IMR-90 (cell line): ENCODE measurements around the gene MT1X. TPM values are rescaled to one million over a fixed set of nuclear protein-coding genes. Genes with fewer than 3 reads are reported as not detected.
A peak's percentile ranks its signal among the peaks of the same experiment; 100 is the strongest.

Experiments used
- ATAC-seq: fragments of 200-7000 bp; cut with Tn5 transposase; 2 replicates; pipeline ENCODE4 v1.9.1; 2020; ENCODE audit warnings: low read depth, mild to moderate bottlenecking, moderate library complexity
- BruUV-seq: library from RNA; stranded (reverse); fragments of 400-500 nt; replicated peaks from 2 replicates; lab custom pipeline; 2021; lab: Mats Ljungman, UMichigan
- CTCF ChIA-PET: fragments of 300-600 bp; formaldehyde crosslinking; extraction: SDS; loops from one replicate; lab custom pipeline; 2021; ENCODE audit warnings: antibody characterized with exemption; lab: Yijun Ruan, JAX
- POLR2A ChIA-PET: fragments of 300-600 bp; sonication (Branson Sonifier 250); formaldehyde crosslinking; loops from one replicate; lab custom pipeline; 2022; ENCODE audit warnings: antibody characterized with exemption; ENCODE audit not compliant: unreplicated experiment; lab: Charles Lee
- DNase-seq: peaks from one replicate; pipeline ENCODE4 v3.0.0; 2013
- H2AFZ ChIP-seq: replicated peaks from 2 replicates; pipeline ENCODE3; 2013; ENCODE audit warnings: low read length, mild to moderate bottlenecking; ENCODE audit not compliant: poor library complexity
- H2AK5ac ChIP-seq: 2 replicates; pipeline ENCODE4 v1.6.1; 2013; ENCODE audit warnings: low read depth, low read length, inconsistent platforms
- H2AK9ac ChIP-seq: replicated peaks from 2 replicates; pipeline ENCODE3; 2013; ENCODE audit warnings: mild to moderate bottlenecking, low read depth, low read length, moderate library complexity; ENCODE audit not compliant: poor library complexity
- H2BK120ac ChIP-seq: 2 replicates; pipeline ENCODE4 v1.6.1; 2013; ENCODE audit warnings: low read depth, low read length, inconsistent platforms
- H2BK15ac ChIP-seq: 3 replicates; pipeline ENCODE4 v1.6.1; 2013; ENCODE audit warnings: low read depth, low read length, inconsistent platforms
- H2BK20ac ChIP-seq: 2 replicates; pipeline ENCODE4 v1.6.1; 2013; ENCODE audit warnings: low read depth, mild to moderate bottlenecking, inconsistent platforms, low read length, moderate library complexity
- H2BK5ac ChIP-seq: 2 replicates; pipeline ENCODE4 v1.6.1; 2013; ENCODE audit warnings: mild to moderate bottlenecking, low read depth, low read length, inconsistent platforms; ENCODE audit not compliant: poor library complexity, severe bottlenecking
- H3K14ac ChIP-seq: replicated peaks from 2 replicates; pipeline ENCODE4 v1.6.1; 2013; ENCODE audit warnings: low read depth, low read length, inconsistent platforms
- H3K18ac ChIP-seq: 2 replicates; pipeline ENCODE4 v1.6.1; 2013; ENCODE audit warnings: low read depth, low read length, control low read depth
- H3K23ac ChIP-seq: 2 replicates; pipeline ENCODE4 v1.6.1; 2013; ENCODE audit warnings: low read depth, low read length, inconsistent platforms
- H3K27ac ChIP-seq: 2 replicates; pipeline ENCODE4 v1.5.1; 2013; ENCODE audit warnings: mild to moderate bottlenecking, control low read depth, low read length; ENCODE audit not compliant: insufficient read depth
- H3K27me3 ChIP-seq: 2 replicates; pipeline ENCODE4 v1.6.1; 2013; ENCODE audit warnings: low read length; ENCODE audit not compliant: control insufficient read depth, insufficient read depth
- H3K36me3 ChIP-seq: 2 replicates; pipeline ENCODE4 v1.6.1; 2013; ENCODE audit warnings: low read length, mixed read lengths; ENCODE audit not compliant: control insufficient read depth, insufficient read depth
- H3K4ac ChIP-seq: 2 replicates; pipeline ENCODE4 v1.6.1; 2013; ENCODE audit warnings: low read depth, low read length, inconsistent platforms
- H3K4me1 ChIP-seq: 2 replicates; pipeline ENCODE4 v1.6.1; 2013; ENCODE audit warnings: low read length, mixed read lengths; ENCODE audit not compliant: control insufficient read depth, insufficient read depth
- H3K4me2 ChIP-seq: 2 replicates; pipeline ENCODE4 v1.6.1; 2013; ENCODE audit warnings: low read depth, mild to moderate bottlenecking, control low read depth, low read length, moderate library complexity
- H3K4me3 ChIP-seq: 2 replicates; pipeline ENCODE4 v1.5.1; 2013; ENCODE audit warnings: low read depth, mild to moderate bottlenecking, control low read depth, low read length, moderate library complexity; ENCODE audit not compliant: insufficient read depth
- H3K56ac ChIP-seq: 2 replicates; pipeline ENCODE4 v1.6.1; 2013; ENCODE audit warnings: low read length, inconsistent platforms; ENCODE audit not compliant: insufficient read depth; ENCODE audit errors: extremely low read depth
- H3K79me1 ChIP-seq, 2 experiments: 2 replicates each; pipeline ENCODE4 v1.6.1; 2013; ENCODE audit warnings: low read length in 2 of 2, inconsistent platforms in 1 of 2, low read depth in 1 of 2
- H3K9ac ChIP-seq: 2 replicates; pipeline ENCODE4 v1.6.1; 2013; ENCODE audit warnings: low read depth, low read length, control low read depth
- H3K9me1 ChIP-seq: 2 replicates; pipeline ENCODE4 v1.6.1; 2013; ENCODE audit warnings: low read length, inconsistent platforms; ENCODE audit not compliant: insufficient read depth
- H3K9me3 ChIP-seq: 2 replicates; pipeline ENCODE4 v1.6.1; 2013; ENCODE audit warnings: low read length; ENCODE audit not compliant: control insufficient read depth, insufficient read depth
- H4K20me1 ChIP-seq: 2 replicates; pipeline ENCODE4 v1.6.1; 2013; ENCODE audit warnings: low read length, inconsistent platforms; ENCODE audit not compliant: insufficient read depth
- H4K5ac ChIP-seq: 2 replicates; pipeline ENCODE4 v1.6.1; 2013; ENCODE audit warnings: mild to moderate bottlenecking, low read depth, low read length, control low read depth
- H4K8ac ChIP-seq, 2 experiments: 2 replicates each; pipeline ENCODE4 v1.6.1; 2013; ENCODE audit warnings: low read depth in 2 of 2, low read length in 2 of 2, control low read depth in 1 of 2, inconsistent platforms in 1 of 2
- H4K91ac ChIP-seq: 2 replicates; pipeline ENCODE4 v1.6.1; 2013; ENCODE audit warnings: low read depth, low read length, inconsistent platforms; ENCODE audit not compliant: insufficient read depth
- BHLHE40 ChIP-seq: fragments of 150-350 bp; IDR thresholded peaks from 2 replicates; pipeline ENCODE4 v1.6.1; 2016; ENCODE audit warnings: mild to moderate bottlenecking, low read depth, low read length
- CEBPB ChIP-seq: IDR thresholded peaks from 2 replicates; pipeline ENCODE4 v1.6.1; 2012; ENCODE audit warnings: low read depth, low read length, improper control_type of control experiment
- CHD1 ChIP-seq: IDR thresholded peaks from 2 replicates; pipeline ENCODE4 v1.6.1; 2012; ENCODE audit warnings: low read depth, low read length, improper control_type of control experiment
- ELK1 ChIP-seq: fragments of 150-350 bp; IDR thresholded peaks from 2 replicates; pipeline ENCODE4 v1.6.1; 2016; ENCODE audit warnings: low read depth, mild to moderate bottlenecking, low read length, moderate library complexity, borderline replicate concordance
- FOS ChIP-seq: fragments of 150-350 bp; IDR thresholded peaks from 2 replicates; pipeline ENCODE4 v1.6.1; 2016; ENCODE audit warnings: low read depth, low read length
- MAFK ChIP-seq: IDR thresholded peaks from 2 replicates; pipeline ENCODE4 v1.6.1; 2012; ENCODE audit warnings: low read depth, low read length, improper control_type of control experiment
- MAZ ChIP-seq: IDR thresholded peaks from 2 replicates; pipeline ENCODE4 v1.6.1; 2012; ENCODE audit warnings: low read depth, mild to moderate bottlenecking, low read length, improper control_type of control experiment, moderate library complexity, borderline replicate concordance
- MXI1 ChIP-seq: IDR thresholded peaks from 2 replicates; pipeline ENCODE4 v1.6.1; 2012; ENCODE audit warnings: low read depth, mild to moderate bottlenecking, low read length, moderate library complexity, borderline replicate concordance
- NFE2L2 ChIP-seq: fragments of 150-350 bp; IDR thresholded peaks from 2 replicates; pipeline ENCODE4 v1.6.1; 2016; ENCODE audit warnings: low read depth, mild to moderate bottlenecking, low read length
- POLR2A ChIP-seq: IDR thresholded peaks from 2 replicates; pipeline ENCODE4 v1.6.1; 2012; ENCODE audit warnings: mild to moderate bottlenecking, low read depth, low read length
- RAD21 ChIP-seq: IDR thresholded peaks from 2 replicates; pipeline ENCODE4 v1.6.1; 2012; ENCODE audit warnings: low read length, improper control_type of control experiment
- RCOR1 ChIP-seq: IDR thresholded peaks from 2 replicates; pipeline ENCODE4 v1.6.1; 2012; ENCODE audit warnings: mild to moderate bottlenecking, low read length, improper control_type of control experiment; ENCODE audit not compliant: insufficient replicate concordance
- RFX5 ChIP-seq: IDR thresholded peaks from 2 replicates; pipeline ENCODE4 v1.8.0; 2012; ENCODE audit warnings: low read depth, mild to moderate bottlenecking, low read length, moderate library complexity
- SMC3 ChIP-seq: fragments of 150-350 bp; IDR thresholded peaks from 2 replicates; pipeline ENCODE4 v1.6.1; 2016; ENCODE audit warnings: low read depth, mild to moderate bottlenecking, antibody characterized with exemption, low read length, moderate library complexity
- WGBS, 2 experiments: methylation state at CpG; one replicate each; pipeline versions ENCODE4 v1.1.5 to v1.1.7; 2013; ENCODE audit warnings: missing lambda C conversion rate in 2 of 2; ENCODE audit not compliant: insufficient read length in 1 of 2; ENCODE audit errors: extremely low coverage in 2 of 2; 5-methylcytosine and 5-hydroxymethylcytosine counted together
- dilution Hi-C: fragments of 300-500 bp; cut with HindIII; formaldehyde crosslinking; loops from one replicate; pipeline ENCODE4 v1.14.3; 2018; ENCODE audit warnings: low sequenced_read_pairs; ENCODE audit not compliant: unreplicated experiment
- in situ Hi-C: fragments of 300-500 bp; cut with MboI; formaldehyde crosslinking; loops from 3 replicates; pipeline ENCODE4 v1.14.3; 2019; ENCODE audit warnings: low sequenced_read_pairs, inconsistent platforms, mixed read lengths
- intact Hi-C: fragments of 100-400 bp; cut with micrococcal nuclease; formaldehyde crosslinking; loops from 2 replicates; pipeline ENCODE4 v1.10.0; 2022
- polyA plus RNA-seq, 3 experiments: library from polyadenylated mRNA; depleted of rRNA; stranded (reverse); fragments of >200 nt; gene quantifications; 2 replicates each; pipeline ENCODE4 v1.2.3, GENCODE V29; 2012; ENCODE audit warnings: low replicate concordance in 1 of 3
- total RNA-seq: library from RNA; depleted of rRNA; stranded (reverse); fragments of >200 nt; gene quantifications from 2 replicates; pipeline ENCODE4 v1.2.3, GENCODE V29; 2012
- TF ChIP-seq, protein P1 (sequence below): conservative IDR thresholded peaks from 2 replicates; pipeline ENCODE4 v1.5.1; 2012; ENCODE audit warnings: mild to moderate bottlenecking, low read depth, low read length, improper control_type of control experiment
- TF ChIP-seq, protein P2 (sequence below): fragments of 150-350 bp; IDR thresholded peaks from 2 replicates; pipeline ENCODE4 v1.6.1; 2017; ENCODE audit warnings: mild to moderate bottlenecking, antibody characterized with exemption, low read length, low read depth

The MT1X gene
- total and polyA plus RNA-seq, 2 of the 4 experiments (the other 2 are of a cell fraction) = 5.6 to 170 TPM

- Histone ChIP-seq H3K79me1 (no peaks in the 10 kb centered on the region), H3K9me3 (peaks cover 5% of the 10 kb centered on the region), H3K4me1 (no peaks in the 10 kb centered on the region), H3K4me3 (no peak overlapping the region), H2BK20ac (peak overlapping the region; percentile 48; the same call in 1 of the 2 replicates), H3K23ac (no peak overlapping the region), H3K18ac (no peak overlapping the region), H3K4ac (peak overlapping the region; percentile 45; the same call in 1 of the 2 replicates), H3K56ac (no peak overlapping the region), H3K14ac (no peak overlapping the region), H3K9ac (no peak overlapping the region), H2AFZ (peak overlapping the region; percentile 69), H2AK9ac (no peak overlapping the region), H3K36me3 (no peaks in the 10 kb centered on the region), H2BK120ac (peak overlapping the region; percentile 11; the same call in 1 of the 2 replicates), H4K5ac (0 out of 2 replicates have a peak overlapping the region, but pooled peaks have one; percentile 17), H4K20me1 (no peaks in the 10 kb centered on the region), H3K4me2 (no peak overlapping the region), H3K27me3 (peaks cover 2% of the 10 kb centered on the region; the same call in 1 of the 2 replicates), H2BK15ac (0 out of 3 replicates have a peak overlapping the region, but pooled peaks have one; percentile 15), H2AK5ac (peak overlapping the region; percentile 48; the same call in 1 of the 2 replicates), H3K27ac (no peak overlapping the region), H2BK5ac (no peak overlapping the region), H4K91ac (peak overlapping the region; percentile 49), H3K9me1 (no peaks in the 10 kb centered on the region; the same call in 1 of the 2 replicates), H4K8ac (peak overlapping the region in 1 of 2 experiments; percentile 53; a peak in 1 of 4 replicates)
- in situ Hi-C loops (loop anchor here (5.0 to 25.0 kb wide), 2 partner anchors 124 to 764 kb away; no protein-coding TSS in a partner anchor), intact Hi-C loops (loop anchor here (5.0 kb wide), 2 partner anchors 249 to 759 kb away; partner anchors contain the start of genes NUDT21 and OGFOD1), dilution Hi-C loops (no loop called here)
- no TSS peak for BruUV-seq
- ATAC-seq (no peak), DNase-seq (no peak)
- POLR2A ChIA-PET = no interaction called here
- WGBS, 2 experiments = no CpG with 5 or more reads among the region's 7 CpGs
- CTCF ChIA-PET = interaction anchor here (0.6 to 2.1 kb wide), 22 partner anchors 17 to 369 kb away, joined by 3 to 13 read pairs (median 4); partner anchors contain the start of gene MT2A
- TF ChIP-seq, protein P1, sequence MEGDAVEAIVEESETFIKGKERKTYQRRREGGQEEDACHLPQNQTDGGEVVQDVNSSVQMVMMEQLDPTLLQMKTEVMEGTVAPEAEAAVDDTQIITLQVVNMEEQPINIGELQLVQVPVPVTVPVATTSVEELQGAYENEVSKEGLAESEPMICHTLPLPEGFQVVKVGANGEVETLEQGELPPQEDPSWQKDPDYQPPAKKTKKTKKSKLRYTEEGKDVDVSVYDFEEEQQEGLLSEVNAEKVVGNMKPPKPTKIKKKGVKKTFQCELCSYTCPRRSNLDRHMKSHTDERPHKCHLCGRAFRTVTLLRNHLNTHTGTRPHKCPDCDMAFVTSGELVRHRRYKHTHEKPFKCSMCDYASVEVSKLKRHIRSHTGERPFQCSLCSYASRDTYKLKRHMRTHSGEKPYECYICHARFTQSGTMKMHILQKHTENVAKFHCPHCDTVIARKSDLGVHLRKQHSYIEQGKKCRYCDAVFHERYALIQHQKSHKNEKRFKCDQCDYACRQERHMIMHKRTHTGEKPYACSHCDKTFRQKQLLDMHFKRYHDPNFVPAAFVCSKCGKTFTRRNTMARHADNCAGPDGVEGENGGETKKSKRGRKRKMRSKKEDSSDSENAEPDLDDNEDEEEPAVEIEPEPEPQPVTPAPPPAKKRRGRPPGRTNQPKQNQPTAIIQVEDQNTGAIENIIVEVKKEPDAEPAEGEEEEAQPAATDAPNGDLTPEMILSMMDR = no peak
- TF ChIP-seq BHLHE40 = no peak
- no peak for TF ChIP-seq MAZ
- no peak for TF ChIP-seq NFE2L2
- no peak for TF ChIP-seq RCOR1
- TF ChIP-seq FOS = no peak
- no peak for TF ChIP-seq CHD1
- TF ChIP-seq ELK1 = no peak
- TF ChIP-seq MXI1 = no peak
- TF ChIP-seq, protein P2, sequence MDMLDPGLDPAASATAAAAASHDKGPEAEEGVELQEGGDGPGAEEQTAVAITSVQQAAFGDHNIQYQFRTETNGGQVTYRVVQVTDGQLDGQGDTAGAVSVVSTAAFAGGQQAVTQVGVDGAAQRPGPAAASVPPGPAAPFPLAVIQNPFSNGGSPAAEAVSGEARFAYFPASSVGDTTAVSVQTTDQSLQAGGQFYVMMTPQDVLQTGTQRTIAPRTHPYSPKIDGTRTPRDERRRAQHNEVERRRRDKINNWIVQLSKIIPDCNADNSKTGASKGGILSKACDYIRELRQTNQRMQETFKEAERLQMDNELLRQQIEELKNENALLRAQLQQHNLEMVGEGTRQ = no peak
- TF ChIP-seq POLR2A = no peak
- no peak for TF ChIP-seq RFX5
- TF ChIP-seq RAD21 = no peak
- TF ChIP-seq MAFK = no peak
- no peak for TF ChIP-seq SMC3
- TF ChIP-seq CEBPB = no peak
Measured at GRCh38 chr16:56701534-56701933, 19.3 kb downstream of the MT1X start.
